SK-N-MC (cell line): Measurements from ENCODE around the gene STYXL1.
"Not testable (repeated sequence)": the region's sequence is repeated elsewhere in the genome, so short reads cannot be mapped to it uniquely, and the experiment has no call there.

Experiments
- EZH2 ChIP-seq: fragments of 200-600 bp; sonication (generic); IDR thresholded peaks from one replicate; pipeline ENCODE4 v1.6.1; 2017; ENCODE audit warnings: antibody characterized with exemption
- FOXP2 ChIP-seq: optimal IDR thresholded peaks from 2 replicates; pipeline ENCODE3; 2011; ENCODE audit warnings: mild to moderate bottlenecking, moderate library complexity; ENCODE audit not compliant: insufficient read depth; ENCODE audit errors: extremely low read length, control extremely low read depth
- POLR2AphosphoS5 ChIP-seq: IDR thresholded peaks from 2 replicates; pipeline ENCODE4 v1.6.1; 2012; ENCODE audit warnings: mild to moderate bottlenecking, low read depth, low read length, borderline replicate concordance

DNA sequence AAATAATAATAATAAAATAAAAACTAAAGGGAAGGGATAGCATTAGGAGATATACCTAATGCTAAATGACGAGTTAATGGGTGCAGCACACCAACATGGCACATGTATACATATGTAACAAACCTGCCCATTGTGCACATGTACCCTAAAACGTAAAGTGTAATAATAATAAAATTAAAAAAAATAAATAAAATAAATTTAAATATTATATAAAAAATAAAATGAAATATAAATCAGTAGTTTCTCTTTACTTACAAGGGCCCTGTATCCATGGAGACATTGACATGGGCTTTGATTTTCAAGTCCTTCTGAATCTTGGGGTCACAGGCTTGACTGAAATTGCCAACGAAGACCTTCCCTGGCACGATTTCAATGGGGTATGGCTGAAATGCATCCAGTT is 42.8 kb downstream of the STYXL1 start:
- not testable (repeated sequence) for TF ChIP-seq EZH2, POLR2AphosphoS5, FOXP2
